HEK293T (cell line): ENCODE results near the gene CADM4.

ENCODE experiments used
- ARNT ChIP-seq: fragments of 450-650 bp; IDR thresholded peaks from 2 replicates; pipeline ENCODE4 v1.6.1; 2017; ENCODE audit warnings: mild to moderate bottlenecking
- ELF4 ChIP-seq: fragments of 450-650 bp; IDR thresholded peaks from 2 replicates; pipeline ENCODE4 v1.6.1; 2017; ENCODE audit warnings: antibody characterized with exemption
- HDGF ChIP-seq: fragments of 450-650 bp; IDR thresholded peaks from 2 replicates; pipeline ENCODE4 v1.6.1; 2017; ENCODE audit warnings: antibody characterized with exemption, borderline replicate concordance
- NFRKB ChIP-seq: fragments of 450-650 bp; IDR thresholded peaks from 2 replicates; pipeline ENCODE4 v1.6.1; 2016; ENCODE audit warnings: mild to moderate bottlenecking, moderate library complexity
- SP1 ChIP-seq: fragments of 450-650 bp; IDR thresholded peaks from 2 replicates; pipeline ENCODE4 v1.6.1; 2017
- SUZ12 ChIP-seq: fragments of 450-650 bp; IDR thresholded peaks from 2 replicates; pipeline ENCODE4 v1.6.1; 2016; ENCODE audit warnings: mild to moderate bottlenecking
- TARDBP ChIP-seq: fragments of 450-650 bp; IDR thresholded peaks from 2 replicates; pipeline ENCODE4 v1.6.1; 2016
- ZNF384 ChIP-seq: fragments of 450-650 bp; IDR thresholded peaks from 2 replicates; pipeline ENCODE4 v1.6.1; 2016

- TF ChIP-seq ELF4 (no peak), TARDBP (no peak), NFRKB (no peak), SUZ12 (no peak), ZNF384 (0 out of 2 replicates have a peak, but pooled peaks have one; percentile 18), SP1 (no peak), HDGF (no peak), ARNT (no peak)
These were observed 19.3 kb downstream of the CADM4 start for GRCh38 chr19:43620061-43621001.
